HFFc6 (cell line): ENCODE data around the gene DLEC1. TPM values are rescaled to one million over a fixed set of nuclear protein-coding genes. Genes with fewer than 3 reads are reported as not detected.

Source experiments
- DNase-seq: peaks from one replicate; pipeline ENCODE4 v3.0.0-alpha.2; 2018
- H3K27ac Mint-ChIP-seq: 2 replicates; pipeline ENCODE4 v1.8.0; 2020; ENCODE audit warnings: mild to moderate bottlenecking, mixed read lengths
- H3K27me3 Mint-ChIP-seq: 2 replicates; pipeline ENCODE4 v1.8.0; 2021; ENCODE audit warnings: mild to moderate bottlenecking, moderate library complexity, mixed read lengths; ENCODE audit not compliant: insufficient read depth
- H3K36me3 Mint-ChIP-seq: 2 replicates; pipeline ENCODE4 v1.8.0; 2021; ENCODE audit warnings: low read depth, mixed read lengths
- H3K4me1 Mint-ChIP-seq: 2 replicates; pipeline ENCODE4 v1.8.0; 2020; ENCODE audit warnings: low read depth, mixed read lengths
- H3K4me3 Mint-ChIP-seq: 2 replicates; pipeline ENCODE4 v1.8.0; 2020; ENCODE audit warnings: mild to moderate bottlenecking, moderate library complexity, mixed read lengths
- H3K9me3 Mint-ChIP-seq: 2 replicates; pipeline ENCODE4 v1.8.0; 2020; ENCODE audit warnings: mild to moderate bottlenecking, mixed read lengths
- total RNA-seq, 6 experiments: library from RNA; stranded (reverse); fragmentation: NEBNext Ultra II Directional; extraction: Animal tissue kit (Norgen Biotek cat#: 25700); gene quantifications; 2 replicates in 1 of 6; 3 replicates in 5 of 6; pipeline ENCODE4 v1.2.3, GENCODE V29; 2021
- TF ChIP-seq, protein P1 (sequence below): fragments of 200-600 bp; sonication (generic); IDR thresholded peaks from 2 replicates; pipeline ENCODE4 v1.5.0; 2021; ENCODE audit warnings: antibody characterized with exemption, mild to moderate bottlenecking

Gene DLEC1
- total RNA-seq, 6 experiments from 2014 or later, result 0.05 TPM; not detected in 5

DNA sequence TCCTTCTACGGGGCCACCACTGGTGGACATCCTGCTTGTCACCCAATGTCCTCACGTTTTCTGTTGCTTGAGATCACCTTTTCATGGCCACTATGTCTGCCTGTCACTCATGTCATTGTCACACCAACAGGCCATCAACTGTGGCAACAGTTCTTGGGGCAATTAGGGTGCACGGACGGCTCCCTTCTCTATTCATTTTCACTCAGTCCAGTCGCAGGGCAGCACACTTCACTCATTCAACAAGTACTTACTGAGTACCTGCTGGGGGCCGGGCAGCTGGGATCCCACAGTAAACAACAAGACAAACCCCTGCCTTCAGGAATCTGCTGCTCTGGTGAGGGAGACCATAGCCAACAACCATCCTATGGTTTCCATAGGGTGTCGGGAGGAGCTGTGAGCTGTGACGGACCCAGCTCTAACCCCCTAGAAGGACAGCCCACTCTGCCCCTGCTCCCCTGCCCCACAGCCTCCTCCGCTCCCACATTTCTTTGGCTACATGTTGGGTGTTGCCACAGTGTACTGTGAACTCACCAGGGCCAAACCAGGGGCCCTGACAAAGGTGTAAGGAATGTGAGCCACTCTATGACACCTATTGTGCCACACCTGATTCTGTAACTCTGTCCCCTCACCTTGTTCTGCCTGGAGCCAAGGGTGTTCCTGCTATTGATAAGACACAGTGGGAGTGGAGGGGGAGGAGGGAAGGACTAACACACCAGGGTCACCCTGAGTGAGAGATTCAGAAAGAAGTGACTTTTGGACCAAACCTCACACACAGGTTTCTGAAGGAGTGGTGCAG, 46.5 kb upstream of the DLEC1 start:
- Mint-ChIP-seq H3K4me3 (no peak overlapping the region), H3K9me3 (no peaks in the 10 kb centered on the region), H3K27me3 (peaks cover 11% of the 10 kb centered on the region), H3K36me3 (peaks cover 10% of the 10 kb centered on the region), H3K4me1 (peaks cover 39% of the 10 kb centered on the region), H3K27ac (no peak overlapping the region)
- DNase-seq, result no peak
- TF ChIP-seq, protein P1, sequence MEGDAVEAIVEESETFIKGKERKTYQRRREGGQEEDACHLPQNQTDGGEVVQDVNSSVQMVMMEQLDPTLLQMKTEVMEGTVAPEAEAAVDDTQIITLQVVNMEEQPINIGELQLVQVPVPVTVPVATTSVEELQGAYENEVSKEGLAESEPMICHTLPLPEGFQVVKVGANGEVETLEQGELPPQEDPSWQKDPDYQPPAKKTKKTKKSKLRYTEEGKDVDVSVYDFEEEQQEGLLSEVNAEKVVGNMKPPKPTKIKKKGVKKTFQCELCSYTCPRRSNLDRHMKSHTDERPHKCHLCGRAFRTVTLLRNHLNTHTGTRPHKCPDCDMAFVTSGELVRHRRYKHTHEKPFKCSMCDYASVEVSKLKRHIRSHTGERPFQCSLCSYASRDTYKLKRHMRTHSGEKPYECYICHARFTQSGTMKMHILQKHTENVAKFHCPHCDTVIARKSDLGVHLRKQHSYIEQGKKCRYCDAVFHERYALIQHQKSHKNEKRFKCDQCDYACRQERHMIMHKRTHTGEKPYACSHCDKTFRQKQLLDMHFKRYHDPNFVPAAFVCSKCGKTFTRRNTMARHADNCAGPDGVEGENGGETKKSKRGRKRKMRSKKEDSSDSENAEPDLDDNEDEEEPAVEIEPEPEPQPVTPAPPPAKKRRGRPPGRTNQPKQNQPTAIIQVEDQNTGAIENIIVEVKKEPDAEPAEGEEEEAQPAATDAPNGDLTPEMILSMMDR, result no peak

DNA sequence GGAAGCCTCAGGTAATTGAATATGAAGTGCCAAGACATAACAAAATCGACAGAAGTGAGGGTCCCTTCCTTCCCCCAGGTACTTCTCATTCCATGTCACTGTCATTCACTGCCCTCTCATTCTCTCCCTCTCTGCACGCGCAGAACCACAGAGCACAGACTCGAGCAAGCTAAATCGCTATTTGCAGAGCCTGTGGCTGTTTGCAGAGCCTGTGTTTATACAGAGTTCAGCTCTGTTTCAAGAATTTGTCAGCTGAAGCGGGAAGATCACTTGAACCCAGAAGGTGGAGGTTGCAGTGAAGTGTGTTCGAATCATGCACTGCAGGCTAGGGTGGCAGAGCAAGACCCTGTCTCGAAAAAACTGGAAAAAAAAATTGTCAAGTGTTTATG, 45.9 kb upstream of the DLEC1 start:
- Mint-ChIP-seq H3K27me3 (peaks cover 11% of the 10 kb centered on the region), H3K4me1 (peaks cover 39% of the 10 kb centered on the region), H3K4me3 (no peak overlapping the region), H3K27ac (no peak overlapping the region), H3K9me3 (no peaks in the 10 kb centered on the region), H3K36me3 (peaks cover 10% of the 10 kb centered on the region)
- DNase-seq, result no peak
- TF ChIP-seq, protein P1, result no peak

GRCh38 chr3:37993460-37993819, 45.6 kb upstream of the DLEC1 start:
- Mint-ChIP-seq H3K4me1 (peaks cover 41% of the 10 kb centered on the region), H3K36me3 (peaks cover 10% of the 10 kb centered on the region), H3K27me3 (peaks cover 11% of the 10 kb centered on the region), H3K4me3 (peak overlapping the region; percentile 94), H3K9me3 (no peaks in the 10 kb centered on the region), H3K27ac (peak overlapping the region; percentile 95)
- no peak for DNase-seq
- TF ChIP-seq, protein P1, result no peak

DNA sequence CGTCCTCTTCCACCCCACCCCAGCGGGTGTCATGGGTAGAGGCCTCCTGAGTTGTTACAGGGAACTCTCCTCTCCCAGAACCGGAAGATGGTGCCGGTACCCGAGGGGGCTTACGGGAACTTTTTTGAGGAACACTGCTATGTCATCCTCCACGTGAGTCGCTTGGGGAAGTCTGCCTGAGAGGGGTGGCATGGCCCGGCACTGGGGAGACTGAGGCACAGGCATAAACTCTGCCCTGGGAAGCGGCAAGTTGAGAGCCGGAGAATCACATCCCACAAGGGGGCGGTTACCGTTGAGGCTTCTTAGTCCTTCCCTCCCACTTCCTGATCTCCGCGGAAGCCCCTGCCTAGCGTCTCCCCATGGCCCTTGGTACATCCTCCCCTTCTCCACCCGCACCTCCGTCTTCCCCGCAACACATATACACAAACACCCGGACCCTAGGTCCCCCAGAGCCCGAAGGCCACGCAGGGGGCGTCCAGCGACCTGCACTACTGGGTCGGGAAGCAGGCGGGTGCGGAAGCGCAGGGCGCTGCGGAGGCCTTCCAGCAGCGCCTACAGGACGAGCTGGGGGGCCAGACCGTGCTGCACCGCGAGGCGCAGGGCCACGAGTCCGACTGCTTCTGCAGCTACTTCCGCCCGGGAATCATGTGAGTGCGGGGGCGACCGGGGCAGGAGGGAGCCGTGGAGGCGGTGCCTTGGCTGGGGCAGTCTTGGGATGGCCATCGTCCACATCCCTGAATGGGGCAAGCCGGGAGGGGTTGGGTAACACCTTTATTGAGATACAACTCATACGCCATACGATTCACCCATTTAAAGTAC, 45.0 kb upstream of the DLEC1 start:
- TF ChIP-seq, protein P1, result peak; percentile 51; the same call in 1 of the 2 replicates
- H3K27me3 Mint-ChIP-seq, result peaks cover 11% of the 10 kb centered on the region
- no peaks in the 10 kb centered on the region for H3K9me3 Mint-ChIP-seq
- H3K4me3 Mint-ChIP-seq, result peak overlapping the region; percentile 94
- DNase-seq, result peak; percentile 68
- peak overlapping the region; percentile 95 for H3K27ac Mint-ChIP-seq
- H3K36me3 Mint-ChIP-seq, result peaks cover 10% of the 10 kb centered on the region
- H3K4me1 Mint-ChIP-seq, result peaks cover 44% of the 10 kb centered on the region

GRCh38 chr3:37994639-37994972, 44.4 kb upstream of the DLEC1 start:
- no peaks in the 10 kb centered on the region for H3K9me3 Mint-ChIP-seq
- TF ChIP-seq, protein P1, result no peak
- peak overlapping the region; percentile 95 for H3K27ac Mint-ChIP-seq
- H3K36me3 Mint-ChIP-seq, result peaks cover 14% of the 10 kb centered on the region
- peaks cover 49% of the 10 kb centered on the region for H3K4me1 Mint-ChIP-seq
- peak overlapping the region; percentile 94 for H3K4me3 Mint-ChIP-seq
- DNase-seq, result no peak
- H3K27me3 Mint-ChIP-seq, result peaks cover 11% of the 10 kb centered on the region
